SK-N-SH treated with all-trans-retinoic acid at 6 μM for 48 hours (cell line): ENCODE measurements around the gene OLIG1.

Experiments
- GLIS3 ChIP-seq: fragments of 250-450 bp; sonication (Bioruptor Pico); IDR thresholded peaks from 2 replicates; pipeline ENCODE4 v1.5.0; 2020; ENCODE audit warnings: mild to moderate bottlenecking, moderate library complexity
- SNAI2 ChIP-seq: fragments of 250-450 bp; sonication (Bioruptor Pico); IDR thresholded peaks from 2 replicates; pipeline ENCODE4 v1.5.0; 2020; ENCODE audit warnings: mild to moderate bottlenecking, moderate library complexity
- ZFP3 ChIP-seq: fragments of 250-450 bp; sonication (Bioruptor Pico); IDR thresholded peaks from 2 replicates; pipeline ENCODE4 v1.5.0; 2020; ENCODE audit warnings: mild to moderate bottlenecking, moderate library complexity
- ZNF70 ChIP-seq: fragments of 450-650 bp; formaldehyde crosslinking; IDR thresholded peaks from 2 replicates; pipeline ENCODE4 v1.5.0; 2020; ENCODE audit warnings: mild to moderate bottlenecking, moderate library complexity
- ZNF8 ChIP-seq: fragments of 450-650 bp; formaldehyde crosslinking; IDR thresholded peaks from 2 replicates; pipeline ENCODE4 v1.5.0; 2020; ENCODE audit warnings: mild to moderate bottlenecking, moderate library complexity
- TF ChIP-seq, protein P1 (sequence below): fragments of 250-450 bp; sonication (Bioruptor Pico); IDR thresholded peaks from 2 replicates; pipeline ENCODE4 v1.5.1; 2021; ENCODE audit warnings: mild to moderate bottlenecking, moderate library complexity
- TF ChIP-seq, protein P2 (sequence below): fragments of 250-450 bp; sonication (Bioruptor Pico); IDR thresholded peaks from 2 replicates; pipeline ENCODE4 v1.8.0; 2021; ENCODE audit warnings: low read depth, mild to moderate bottlenecking, moderate library complexity, borderline replicate concordance
- TF ChIP-seq, protein P3 (sequence below): fragments of 250-450 bp; sonication (Bioruptor Pico); IDR thresholded peaks from 2 replicates; pipeline ENCODE4 v1.5.0; 2020; ENCODE audit warnings: mild to moderate bottlenecking, moderate library complexity
- TF ChIP-seq, protein P4 (sequence below): fragments of 250-450 bp; sonication (Bioruptor Pico); IDR thresholded peaks from 2 replicates; pipeline ENCODE4 v1.8.0; 2020; ENCODE audit warnings: mild to moderate bottlenecking, moderate library complexity, borderline replicate concordance

DNA sequence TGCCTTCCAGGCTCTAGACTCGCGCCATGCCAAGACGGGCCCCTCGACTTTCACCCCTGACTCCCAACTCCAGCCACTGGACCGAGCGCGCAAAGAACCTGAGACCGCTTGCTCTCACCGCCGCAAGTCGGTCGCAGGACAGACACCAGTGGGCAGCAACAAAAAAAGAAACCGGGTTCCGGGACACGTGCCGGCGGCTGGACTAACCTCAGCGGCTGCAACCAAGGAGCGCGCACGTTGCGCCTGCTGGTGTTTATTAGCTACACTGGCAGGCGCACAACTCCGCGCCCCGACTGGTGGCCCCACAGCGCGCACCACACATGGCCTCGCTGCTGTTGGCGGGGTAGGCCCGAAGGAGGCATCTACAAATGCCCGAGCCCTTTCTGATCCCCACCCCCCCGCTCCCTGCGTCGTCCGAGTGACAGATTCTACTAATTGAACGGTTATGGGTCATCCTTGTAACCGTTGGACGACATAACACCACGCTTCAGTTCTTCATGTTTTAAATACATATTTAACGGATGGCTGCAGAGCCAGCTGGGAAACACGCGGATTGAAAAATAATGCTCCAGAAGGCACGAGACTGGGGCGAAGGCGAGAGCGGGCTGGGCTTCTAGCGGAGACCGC, 46.3 kb upstream of the OLIG1 start:
- no peak for TF ChIP-seq ZNF8 (CRISPR knock-in tag)
- TF ChIP-seq, protein P1, sequence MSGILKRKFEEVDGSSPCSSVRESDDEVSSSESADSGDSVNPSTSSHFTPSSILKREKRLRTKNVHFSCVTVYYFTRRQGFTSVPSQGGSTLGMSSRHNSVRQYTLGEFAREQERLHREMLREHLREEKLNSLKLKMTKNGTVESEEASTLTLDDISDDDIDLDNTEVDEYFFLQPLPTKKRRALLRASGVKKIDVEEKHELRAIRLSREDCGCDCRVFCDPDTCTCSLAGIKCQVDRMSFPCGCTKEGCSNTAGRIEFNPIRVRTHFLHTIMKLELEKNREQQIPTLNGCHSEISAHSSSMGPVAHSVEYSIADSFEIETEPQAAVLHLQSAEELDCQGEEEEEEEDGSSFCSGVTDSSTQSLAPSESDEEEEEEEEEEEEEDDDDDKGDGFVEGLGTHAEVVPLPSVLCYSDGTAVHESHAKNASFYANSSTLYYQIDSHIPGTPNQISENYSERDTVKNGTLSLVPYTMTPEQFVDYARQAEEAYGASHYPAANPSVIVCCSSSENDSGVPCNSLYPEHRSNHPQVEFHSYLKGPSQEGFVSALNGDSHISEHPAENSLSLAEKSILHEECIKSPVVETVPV (CRISPR knock-in tag): no peak
- no peak for TF ChIP-seq ZNF70
- TF ChIP-seq, protein P2, sequence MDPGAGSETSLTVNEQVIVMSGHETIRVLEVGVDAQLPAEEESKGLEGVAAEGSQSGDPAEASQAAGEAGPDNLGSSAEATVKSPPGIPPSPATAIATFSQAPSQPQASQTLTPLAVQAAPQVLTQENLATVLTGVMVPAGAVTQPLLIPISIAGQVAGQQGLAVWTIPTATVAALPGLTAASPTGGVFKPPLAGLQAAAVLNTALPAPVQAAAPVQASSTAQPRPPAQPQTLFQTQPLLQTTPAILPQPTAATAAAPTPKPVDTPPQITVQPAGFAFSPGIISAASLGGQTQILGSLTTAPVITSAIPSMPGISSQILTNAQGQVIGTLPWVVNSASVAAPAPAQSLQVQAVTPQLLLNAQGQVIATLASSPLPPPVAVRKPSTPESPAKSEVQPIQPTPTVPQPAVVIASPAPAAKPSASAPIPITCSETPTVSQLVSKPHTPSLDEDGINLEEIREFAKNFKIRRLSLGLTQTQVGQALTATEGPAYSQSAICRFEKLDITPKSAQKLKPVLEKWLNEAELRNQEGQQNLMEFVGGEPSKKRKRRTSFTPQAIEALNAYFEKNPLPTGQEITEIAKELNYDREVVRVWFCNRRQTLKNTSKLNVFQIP (CRISPR knock-in tag): no peak
- TF ChIP-seq GLIS3 (CRISPR knock-in tag): no peak
- TF ChIP-seq, protein P3, sequence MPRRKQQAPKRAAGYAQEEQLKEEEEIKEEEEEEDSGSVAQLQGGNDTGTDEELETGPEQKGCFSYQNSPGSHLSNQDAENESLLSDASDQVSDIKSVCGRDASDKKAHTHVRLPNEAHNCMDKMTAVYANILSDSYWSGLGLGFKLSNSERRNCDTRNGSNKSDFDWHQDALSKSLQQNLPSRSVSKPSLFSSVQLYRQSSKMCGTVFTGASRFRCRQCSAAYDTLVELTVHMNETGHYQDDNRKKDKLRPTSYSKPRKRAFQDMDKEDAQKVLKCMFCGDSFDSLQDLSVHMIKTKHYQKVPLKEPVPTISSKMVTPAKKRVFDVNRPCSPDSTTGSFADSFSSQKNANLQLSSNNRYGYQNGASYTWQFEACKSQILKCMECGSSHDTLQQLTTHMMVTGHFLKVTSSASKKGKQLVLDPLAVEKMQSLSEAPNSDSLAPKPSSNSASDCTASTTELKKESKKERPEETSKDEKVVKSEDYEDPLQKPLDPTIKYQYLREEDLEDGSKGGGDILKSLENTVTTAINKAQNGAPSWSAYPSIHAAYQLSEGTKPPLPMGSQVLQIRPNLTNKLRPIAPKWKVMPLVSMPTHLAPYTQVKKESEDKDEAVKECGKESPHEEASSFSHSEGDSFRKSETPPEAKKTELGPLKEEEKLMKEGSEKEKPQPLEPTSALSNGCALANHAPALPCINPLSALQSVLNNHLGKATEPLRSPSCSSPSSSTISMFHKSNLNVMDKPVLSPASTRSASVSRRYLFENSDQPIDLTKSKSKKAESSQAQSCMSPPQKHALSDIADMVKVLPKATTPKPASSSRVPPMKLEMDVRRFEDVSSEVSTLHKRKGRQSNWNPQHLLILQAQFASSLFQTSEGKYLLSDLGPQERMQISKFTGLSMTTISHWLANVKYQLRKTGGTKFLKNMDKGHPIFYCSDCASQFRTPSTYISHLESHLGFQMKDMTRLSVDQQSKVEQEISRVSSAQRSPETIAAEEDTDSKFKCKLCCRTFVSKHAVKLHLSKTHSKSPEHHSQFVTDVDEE (CRISPR knock-in tag): no peak
- no peak for TF ChIP-seq ZFP3
- no peak for TF ChIP-seq SNAI2 (CRISPR knock-in tag)
- TF ChIP-seq, protein P4, sequence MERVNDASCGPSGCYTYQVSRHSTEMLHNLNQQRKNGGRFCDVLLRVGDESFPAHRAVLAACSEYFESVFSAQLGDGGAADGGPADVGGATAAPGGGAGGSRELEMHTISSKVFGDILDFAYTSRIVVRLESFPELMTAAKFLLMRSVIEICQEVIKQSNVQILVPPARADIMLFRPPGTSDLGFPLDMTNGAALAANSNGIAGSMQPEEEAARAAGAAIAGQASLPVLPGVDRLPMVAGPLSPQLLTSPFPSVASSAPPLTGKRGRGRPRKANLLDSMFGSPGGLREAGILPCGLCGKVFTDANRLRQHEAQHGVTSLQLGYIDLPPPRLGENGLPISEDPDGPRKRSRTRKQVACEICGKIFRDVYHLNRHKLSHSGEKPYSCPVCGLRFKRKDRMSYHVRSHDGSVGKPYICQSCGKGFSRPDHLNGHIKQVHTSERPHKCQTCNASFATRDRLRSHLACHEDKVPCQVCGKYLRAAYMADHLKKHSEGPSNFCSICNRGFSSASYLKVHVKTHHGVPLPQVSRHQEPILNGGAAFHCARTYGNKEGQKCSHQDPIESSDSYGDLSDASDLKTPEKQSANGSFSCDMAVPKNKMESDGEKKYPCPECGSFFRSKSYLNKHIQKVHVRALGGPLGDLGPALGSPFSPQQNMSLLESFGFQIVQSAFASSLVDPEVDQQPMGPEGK (CRISPR knock-in tag): no peak
